Upper lobe of right lung (tissue), 1 donor: ENCODE results near the gene F7. TPM values are rescaled to one million over a fixed set of nuclear protein-coding genes. Genes with fewer than 3 reads are reported as not detected.

Experiments used
- ATAC-seq: fragments of 200-7000 bp; cut with Tn5 transposase; one replicate; pipeline ENCODE4 v1.9.1; 2020; ENCODE audit warnings: mild to moderate bottlenecking, moderate library complexity
- DNase-seq: peaks from one replicate; pipeline ENCODE4 v3.0.0-alpha.2; 2020
- H3K27ac ChIP-seq: fragments of 200-600 bp; one replicate; pipeline ENCODE4 v1.8.0; 2022
- H3K27me3 ChIP-seq: fragments of 200-600 bp; one replicate; pipeline ENCODE4 v1.8.0; 2022; ENCODE audit warnings: mild to moderate bottlenecking
- H3K36me3 ChIP-seq: fragments of 200-600 bp; one replicate; pipeline ENCODE4 v1.8.0; 2022
- H3K4me1 ChIP-seq: fragments of 200-600 bp; one replicate; pipeline ENCODE4 v1.8.0; 2022
- H3K4me3 ChIP-seq: fragments of 200-600 bp; one replicate; pipeline ENCODE4 v1.8.0; 2022; ENCODE audit warnings: mild to moderate bottlenecking
- H3K9me3 ChIP-seq: fragments of 200-600 bp; one replicate; pipeline ENCODE4 v1.8.0; 2022
- intact Hi-C: fragments of 100-400 bp; cut with DNase I; formaldehyde crosslinking; loops from one replicate; pipeline ENCODE4 v1.11.0; 2022
- total RNA-seq: library from RNA; stranded (reverse); fragmentation: NEBNext Ultra II Directional; extraction: Animal tissue kit (Norgen Biotek cat#: 25700); gene quantifications from one replicate; pipeline ENCODE4 v1.2.1, GENCODE V29; 2021
- TF ChIP-seq, protein P1 (sequence below): fragments of 200-600 bp; IDR thresholded peaks from one replicate; pipeline ENCODE4 v1.8.0; 2022; ENCODE audit warnings: antibody characterized with exemption
- donor health status: DM: no; HTN: yes; CAD: no; lungs with severe emphysema.

The F7 gene
- total RNA-seq, 1 donor from 2014 or later, result 0.61 TPM

- intact Hi-C loops, result no loop called here
- Histone ChIP-seq H3K4me1 (peaks cover 10% of the 10 kb centered on the region), H3K9me3 (no peaks in the 10 kb centered on the region), H3K27ac (peak overlapping the region; percentile 72), H3K27me3 (no peaks in the 10 kb centered on the region), H3K36me3 (no peaks in the 10 kb centered on the region), H3K4me3 (peak overlapping the region; percentile 55)
- TF ChIP-seq, protein P1, sequence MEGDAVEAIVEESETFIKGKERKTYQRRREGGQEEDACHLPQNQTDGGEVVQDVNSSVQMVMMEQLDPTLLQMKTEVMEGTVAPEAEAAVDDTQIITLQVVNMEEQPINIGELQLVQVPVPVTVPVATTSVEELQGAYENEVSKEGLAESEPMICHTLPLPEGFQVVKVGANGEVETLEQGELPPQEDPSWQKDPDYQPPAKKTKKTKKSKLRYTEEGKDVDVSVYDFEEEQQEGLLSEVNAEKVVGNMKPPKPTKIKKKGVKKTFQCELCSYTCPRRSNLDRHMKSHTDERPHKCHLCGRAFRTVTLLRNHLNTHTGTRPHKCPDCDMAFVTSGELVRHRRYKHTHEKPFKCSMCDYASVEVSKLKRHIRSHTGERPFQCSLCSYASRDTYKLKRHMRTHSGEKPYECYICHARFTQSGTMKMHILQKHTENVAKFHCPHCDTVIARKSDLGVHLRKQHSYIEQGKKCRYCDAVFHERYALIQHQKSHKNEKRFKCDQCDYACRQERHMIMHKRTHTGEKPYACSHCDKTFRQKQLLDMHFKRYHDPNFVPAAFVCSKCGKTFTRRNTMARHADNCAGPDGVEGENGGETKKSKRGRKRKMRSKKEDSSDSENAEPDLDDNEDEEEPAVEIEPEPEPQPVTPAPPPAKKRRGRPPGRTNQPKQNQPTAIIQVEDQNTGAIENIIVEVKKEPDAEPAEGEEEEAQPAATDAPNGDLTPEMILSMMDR, result no peak
- DNase-seq (peak; percentile 86), ATAC-seq (peak; percentile 85)
Measured at GRCh38 chr13:113153810-113154748, 48.5 kb downstream of the F7 start.

- ATAC-seq (no peak), DNase-seq (no peak)
- Histone ChIP-seq H3K36me3 (no peaks in the 10 kb centered on the region), H3K9me3 (no peaks in the 10 kb centered on the region), H3K27ac (no peak overlapping the region), H3K4me1 (peaks cover 10% of the 10 kb centered on the region), H3K27me3 (no peaks in the 10 kb centered on the region), H3K4me3 (no peak overlapping the region)
- TF ChIP-seq, protein P1, result no peak
- intact Hi-C loops, result no loop called here
Measured at GRCh38 chr13:113155201-113155600, 49.6 kb downstream of the F7 start.

GRCh38 chr13:113155982-113156655, 50.5 kb downstream of the F7 start:
- DNase-seq (no peak), ATAC-seq (no peak)
- H3K4me1 ChIP-seq, result peaks cover 10% of the 10 kb centered on the region
- H3K36me3 ChIP-seq, result no peaks in the 10 kb centered on the region
- TF ChIP-seq, protein P1, result no peak
- H3K27me3 ChIP-seq, result peaks cover 6% of the 10 kb centered on the region
- intact Hi-C loops, result no loop called here
- H3K9me3 ChIP-seq, result no peaks in the 10 kb centered on the region
- no peak overlapping the region for H3K27ac ChIP-seq
- H3K4me3 ChIP-seq, result no peak overlapping the region

- H3K27me3 ChIP-seq, result peaks cover 10% of the 10 kb centered on the region
- DNase-seq, result no peak
- intact Hi-C loops, result no loop called here
- no peak overlapping the region for H3K27ac ChIP-seq
- no peaks in the 10 kb centered on the region for H3K9me3 ChIP-seq
- TF ChIP-seq, protein P1, result no peak
- no peak for ATAC-seq
- H3K36me3 ChIP-seq, result no peaks in the 10 kb centered on the region
- H3K4me3 ChIP-seq, result no peak overlapping the region
- peaks cover 10% of the 10 kb centered on the region for H3K4me1 ChIP-seq
Measured at GRCh38 chr13:113157206-113157928, 51.8 kb downstream of the F7 start.

DNA sequence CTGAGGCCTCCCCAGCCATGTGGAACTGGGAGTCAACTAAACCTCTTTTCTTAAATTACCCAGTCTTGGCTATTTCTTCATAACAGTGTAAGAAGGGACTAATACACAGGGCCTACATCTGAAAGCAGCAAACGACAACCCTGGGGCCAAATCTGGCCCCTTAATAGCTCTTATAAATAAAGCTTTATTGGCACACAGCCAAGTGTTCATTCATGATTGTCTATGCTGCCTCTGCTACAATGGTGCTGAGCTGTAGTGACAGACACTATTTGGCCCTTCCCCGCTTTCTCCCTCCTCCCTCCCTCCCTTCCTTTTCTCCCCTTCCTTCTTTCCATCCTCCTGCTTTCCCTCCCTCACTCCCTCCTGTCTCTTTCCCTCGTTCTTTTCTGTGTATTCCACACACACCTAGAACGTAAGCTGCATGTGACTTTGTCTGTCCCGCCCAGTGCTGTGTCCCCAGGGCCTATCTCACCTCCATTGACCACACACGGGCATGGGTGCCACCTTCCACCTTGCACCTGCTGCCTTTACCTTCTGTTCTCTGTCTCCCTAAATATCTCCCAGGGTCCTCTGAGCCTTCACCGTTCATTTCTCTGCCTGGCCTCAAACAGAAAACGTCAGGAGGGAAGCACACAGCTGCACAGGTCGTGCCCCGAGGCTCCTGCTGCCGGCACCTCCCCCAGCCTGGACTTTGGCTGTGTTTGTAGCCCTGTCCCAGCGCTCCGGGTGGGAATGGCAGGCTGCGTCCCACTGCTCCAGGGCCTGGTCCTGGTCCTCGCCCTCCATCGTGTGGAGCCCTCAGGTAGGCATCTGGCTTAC, 52.5 kb downstream of the F7 start, which contains the start of gene PROZ:
Gene PROZ (plus strand): TSS at position 720 of the 819 bp plus-strand sequence. CDS start 13 bp downstream, at position 733.
- intact Hi-C loops, result no loop called here
- no peaks in the 10 kb centered on the region for H3K36me3 ChIP-seq
- no peak within 1 kb of the TSS for H3K27ac ChIP-seq
- TF ChIP-seq, protein P1, result no peak
- ATAC-seq (no peak), DNase-seq (no peak)
- H3K27me3 ChIP-seq, result peaks cover 13% of the 10 kb centered on the region
- H3K4me3 ChIP-seq, result no peak within 1 kb of the TSS
- H3K9me3 ChIP-seq, result no peaks in the 10 kb centered on the region
- H3K4me1 ChIP-seq, result peaks cover 5% of the 10 kb centered on the region
